ENCODE results near the gene TCERG1L. TPM values are rescaled to one million over a fixed set of nuclear protein-coding genes. Genes with fewer than 3 reads are reported as not detected.
"Not testable (repeated sequence)": the region's sequence is repeated elsewhere in the genome, so short reads cannot be mapped to it uniquely, and the experiment has no call there.

TCERG1L gene
- polyA plus RNA-seq, 10 donors = 0.09 to 2.1 (median 0.21) TPM

- DNase-seq = no peak
Observed at GRCh38 chr10:131167036-131167860, 144.3 kb downstream of the TCERG1L start.

- DNase-seq = no peak
Observed at GRCh38 chr10:131166486-131166885, 145.0 kb downstream of the TCERG1L start.

GRCh38 chr10:131165092-131165491 lies 146.4 kb downstream of the TCERG1L start:
- no peak for DNase-seq

GRCh38 chr10:131162866-131163843 lies 148.4 kb downstream of the TCERG1L start:
- no peak for DNase-seq

- DNase-seq = no peak
Observed at GRCh38 chr10:131162211-131162610, 149.3 kb downstream of the TCERG1L start.

- no peak for DNase-seq
Observed at GRCh38 chr10:131161087-131161486, 150.4 kb downstream of the TCERG1L start.

GRCh38 chr10:131160219-131160875 lies 151.2 kb downstream of the TCERG1L start:
- no peak for DNase-seq

- no peak for DNase-seq
Observed at GRCh38 chr10:131159771-131160170, 151.8 kb downstream of the TCERG1L start.

- DNase-seq = no peak
Observed at GRCh38 chr10:131158695-131159094, 152.8 kb downstream of the TCERG1L start.

GRCh38 chr10:131157899-131158298 lies 153.6 kb downstream of the TCERG1L start:
- DNase-seq = no peak

- no peak for DNase-seq
Observed at GRCh38 chr10:131155876-131156230, 155.7 kb downstream of the TCERG1L start.

- no peak for DNase-seq
Observed at GRCh38 chr10:131155218-131155875, 156.2 kb downstream of the TCERG1L start.

- no peak for DNase-seq
Observed at GRCh38 chr10:131154306-131155025, 157.1 kb downstream of the TCERG1L start.

- DNase-seq = not testable (repeated sequence)
Observed at GRCh38 chr10:131152456-131152855, 159.1 kb downstream of the TCERG1L start.

GRCh38 chr10:131150126-131150525 lies 161.4 kb downstream of the TCERG1L start:
- DNase-seq = no peak

GRCh38 chr10:131149586-131149985 lies 161.9 kb downstream of the TCERG1L start:
- DNase-seq = no peak

- DNase-seq = no peak
Observed at GRCh38 chr10:131149111-131149510, 162.4 kb downstream of the TCERG1L start.

GRCh38 chr10:131148270-131148669 lies 163.3 kb downstream of the TCERG1L start:
- no peak for DNase-seq

- DNase-seq = no peak
Observed at GRCh38 chr10:131147301-131147975, 164.1 kb downstream of the TCERG1L start.

GRCh38 chr10:131146790-131147189 lies 164.7 kb downstream of the TCERG1L start:
- DNase-seq = no peak
